Transverse colon (tissue), 3 donors: Measurements from ENCODE around the gene ABHD12.

Experiments
- CTCF ChIP-seq, 5 experiments: fragments of 200-600 bp in 3 of 5; fragments of 450-650 bp in 2 of 5; sonication (generic) in 3 of 5; IDR thresholded peaks; 1 replicate in 2 of 5; 2 replicates in 3 of 5; pipeline ENCODE4 v1.5.1; 2016 to 2017; ENCODE audit warnings: antibody characterized with exemption in 5 of 5, inconsistent platforms in 3 of 5, mild to moderate bottlenecking in 2 of 5, moderate library complexity in 1 of 5
- EP300 ChIP-seq: sonication (generic); formaldehyde crosslinking; IDR thresholded peaks from one replicate; pipeline ENCODE4 v1.6.1; 2017; ENCODE audit warnings: antibody characterized with exemption, low read depth

- TF ChIP-seq EP300 (no peak), CTCF (IDR thresholded peaks at IDR 0.05) (no peak)
Measured at GRCh38 chr20:25338112-25339023, 52.3 kb downstream of the ABHD12 start.
